Measurements from ENCODE around the gene MARK3. TPM values are rescaled to one million over a fixed set of nuclear protein-coding genes. Genes with fewer than 3 reads are reported as not detected.

MARK3 gene
- total and polyA plus RNA-seq, 10 of the 15 experiments (the other 5 are each of a cell fraction or from before 2014, with no cell fraction given): 10.7 to 75.1 (median 41.4) TPM

DNA sequence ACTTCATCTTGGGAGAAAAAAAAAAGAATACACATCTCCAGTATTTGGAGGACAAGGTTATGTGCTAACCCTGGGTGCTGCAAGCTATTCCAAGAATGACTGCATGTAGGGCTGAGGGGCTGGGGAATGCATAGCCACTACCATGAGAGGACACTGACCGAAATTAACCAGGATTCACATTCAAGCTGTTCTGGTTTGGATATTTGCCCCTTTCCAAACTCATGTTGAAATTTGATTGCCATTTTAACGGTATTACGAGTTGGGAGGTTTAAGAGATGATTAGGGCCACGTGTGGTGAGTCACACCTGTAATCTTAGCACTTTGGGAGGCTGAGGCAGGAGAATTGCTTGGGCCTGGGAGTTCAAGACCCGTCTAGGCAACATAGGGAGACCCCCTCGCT is 18.5 kb upstream of the MARK3 start (continued):
- TF ChIP-seq FOXM1 (IDR thresholded peaks at IDR 0.05; ENCODE audit: low read depth, low read length): no peak

DNA sequence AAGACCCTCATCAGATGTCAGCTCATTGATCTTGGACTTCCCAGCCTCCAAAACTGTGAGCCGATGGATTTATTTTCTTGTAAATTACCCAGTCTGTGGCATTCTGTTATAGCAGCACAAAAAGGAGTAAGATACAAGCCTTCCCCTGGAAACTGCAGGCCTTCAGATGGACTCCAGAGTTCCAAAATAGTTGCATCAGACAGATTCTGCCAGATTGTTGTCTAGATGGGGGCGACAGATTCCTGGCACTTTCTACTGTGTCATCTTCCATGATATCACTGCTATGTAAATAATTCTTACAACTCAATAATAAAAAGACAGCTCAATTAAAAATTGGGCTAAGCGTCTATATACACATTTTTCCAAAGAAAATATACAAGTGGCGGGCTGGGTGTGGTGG is 17.2 kb upstream of the MARK3 start:
- H2AFZ ChIP-seq (ENCODE audit: control insufficient read depth, low read depth, low read length): no peak overlapping the region
- FAIRE-seq (no peak), ATAC-seq (no peak), DNase-seq (ENCODE audit: low read depth, low spot score) (no peak)
- no peaks in the 10 kb centered on the region; the same call in 1 of the 3 replicates for H3K9me3 ChIP-seq (replicated peaks; ENCODE audit: control insufficient read depth, insufficient read depth, low read length)
- WGBS (ENCODE audit: insufficient coverage, insufficient replicate concordance, low lambda C conversion rate, missing lambda C conversion rate): 83% methylated on average over 4 of the region's 4 CpGs
- H3K27me3 ChIP-seq (replicated peaks in 1 of 2; ENCODE audit: control insufficient read depth in 2 of 2, insufficient read depth in 2 of 2, low read length in 1 of 2): no peaks in the 10 kb centered on the region
- ChIA-PET POLR2A (no interaction called here), SMC1A (ENCODE audit: uncharacterized antibody, unreplicated experiment) (interaction anchor here (0.7 to 1.5 kb wide), 2 partner anchors 10 kb away, joined by 3 read pairs; no protein-coding TSS in a partner anchor), RAD21 (ENCODE audit: unreplicated experiment) (no interaction called here), CTCF (interaction anchor here (1.4 kb wide), 1 partner anchor 76 kb away, joined by 4 read pairs; no protein-coding TSS in a partner anchor)
- no peaks in the 10 kb centered on the region for H4K20me1 ChIP-seq (ENCODE audit: control insufficient read depth, insufficient read depth)
- in situ Hi-C loops (cut with MboI): no loop called here
- H3K4me2 ChIP-seq (ENCODE audit: control insufficient read depth, insufficient read depth): no peak overlapping the region
- intact Hi-C loops (cut with micrococcal nuclease; ENCODE audit: unreplicated experiment): no loop called here
- no peak overlapping the region for H3K27ac ChIP-seq (ENCODE audit: control insufficient read depth, insufficient read depth)
- H3K9ac ChIP-seq (ENCODE audit: control insufficient read depth, insufficient read depth, low read length): no peak overlapping the region
- H3K79me2 ChIP-seq (ENCODE audit: control insufficient read depth, insufficient read depth, low read length): no peaks in the 10 kb centered on the region
- H3K4me1 ChIP-seq (ENCODE audit: control insufficient read depth, insufficient read depth, low read length): no peaks in the 10 kb centered on the region
- BruUV-seq (replicated peaks): no TSS peak
- no peak overlapping the region for H3K4me3 ChIP-seq
- H3K36me3 ChIP-seq (ENCODE audit: control insufficient read depth in 2 of 2, insufficient read depth in 2 of 2, low read length in 1 of 2): no peaks in the 10 kb centered on the region
- no peak for TF ChIP-seq TCF12 (IDR thresholded peaks at IDR 0.05; ENCODE audit: low read depth, low read length)
- TF ChIP-seq ESRRA (IDR thresholded peaks at IDR 0.05; ENCODE audit: low read length): no peak
- TF ChIP-seq SMARCA5 (IDR thresholded peaks at IDR 0.05): no peak
- no peak for TF ChIP-seq CEBPB (IDR thresholded peaks at IDR 0.05; ENCODE audit: borderline replicate concordance in 1 of 2, low read depth in 2 of 2, low read length in 2 of 2)
- TF ChIP-seq POU2F2 (IDR thresholded peaks at IDR 0.05; ENCODE audit: borderline replicate concordance, low read depth, low read length): no peak
- TF ChIP-seq, protein P1, sequence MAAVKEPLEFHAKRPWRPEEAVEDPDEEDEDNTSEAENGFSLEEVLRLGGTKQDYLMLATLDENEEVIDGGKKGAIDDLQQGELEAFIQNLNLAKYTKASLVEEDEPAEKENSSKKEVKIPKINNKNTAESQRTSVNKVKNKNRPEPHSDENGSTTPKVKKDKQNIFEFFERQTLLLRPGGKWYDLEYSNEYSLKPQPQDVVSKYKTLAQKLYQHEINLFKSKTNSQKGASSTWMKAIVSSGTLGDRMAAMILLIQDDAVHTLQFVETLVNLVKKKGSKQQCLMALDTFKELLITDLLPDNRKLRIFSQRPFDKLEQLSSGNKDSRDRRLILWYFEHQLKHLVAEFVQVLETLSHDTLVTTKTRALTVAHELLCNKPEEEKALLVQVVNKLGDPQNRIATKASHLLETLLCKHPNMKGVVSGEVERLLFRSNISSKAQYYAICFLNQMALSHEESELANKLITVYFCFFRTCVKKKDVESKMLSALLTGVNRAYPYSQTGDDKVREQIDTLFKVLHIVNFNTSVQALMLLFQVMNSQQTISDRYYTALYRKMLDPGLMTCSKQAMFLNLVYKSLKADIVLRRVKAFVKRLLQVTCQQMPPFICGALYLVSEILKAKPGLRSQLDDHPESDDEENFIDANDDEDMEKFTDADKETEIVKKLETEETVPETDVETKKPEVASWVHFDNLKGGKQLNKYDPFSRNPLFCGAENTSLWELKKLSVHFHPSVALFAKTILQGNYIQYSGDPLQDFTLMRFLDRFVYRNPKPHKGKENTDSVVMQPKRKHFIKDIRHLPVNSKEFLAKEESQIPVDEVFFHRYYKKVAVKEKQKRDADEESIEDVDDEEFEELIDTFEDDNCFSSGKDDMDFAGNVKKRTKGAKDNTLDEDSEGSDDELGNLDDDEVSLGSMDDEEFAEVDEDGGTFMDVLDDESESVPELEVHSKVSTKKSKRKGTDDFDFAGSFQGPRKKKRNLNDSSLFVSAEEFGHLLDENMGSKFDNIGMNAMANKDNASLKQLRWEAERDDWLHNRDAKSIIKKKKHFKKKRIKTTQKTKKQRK (IDR thresholded peaks at IDR 0.05; ENCODE audit: low read depth, low read length): no peak
- no peak for TF ChIP-seq CHD4 (IDR thresholded peaks at IDR 0.05)
- TF ChIP-seq YBX1 (IDR thresholded peaks at IDR 0.05): no peak
- TF ChIP-seq DPF2 (IDR thresholded peaks at IDR 0.05): no peak
- no peak for TF ChIP-seq MYB (IDR thresholded peaks at IDR 0.05; ENCODE audit: borderline replicate concordance, low read depth, low read length)
- no peak for TF ChIP-seq NR2C1 (IDR thresholded peaks at IDR 0.05)
- no peak for TF ChIP-seq FOXK2 (IDR thresholded peaks at IDR 0.05)
- TF ChIP-seq, protein P2, sequence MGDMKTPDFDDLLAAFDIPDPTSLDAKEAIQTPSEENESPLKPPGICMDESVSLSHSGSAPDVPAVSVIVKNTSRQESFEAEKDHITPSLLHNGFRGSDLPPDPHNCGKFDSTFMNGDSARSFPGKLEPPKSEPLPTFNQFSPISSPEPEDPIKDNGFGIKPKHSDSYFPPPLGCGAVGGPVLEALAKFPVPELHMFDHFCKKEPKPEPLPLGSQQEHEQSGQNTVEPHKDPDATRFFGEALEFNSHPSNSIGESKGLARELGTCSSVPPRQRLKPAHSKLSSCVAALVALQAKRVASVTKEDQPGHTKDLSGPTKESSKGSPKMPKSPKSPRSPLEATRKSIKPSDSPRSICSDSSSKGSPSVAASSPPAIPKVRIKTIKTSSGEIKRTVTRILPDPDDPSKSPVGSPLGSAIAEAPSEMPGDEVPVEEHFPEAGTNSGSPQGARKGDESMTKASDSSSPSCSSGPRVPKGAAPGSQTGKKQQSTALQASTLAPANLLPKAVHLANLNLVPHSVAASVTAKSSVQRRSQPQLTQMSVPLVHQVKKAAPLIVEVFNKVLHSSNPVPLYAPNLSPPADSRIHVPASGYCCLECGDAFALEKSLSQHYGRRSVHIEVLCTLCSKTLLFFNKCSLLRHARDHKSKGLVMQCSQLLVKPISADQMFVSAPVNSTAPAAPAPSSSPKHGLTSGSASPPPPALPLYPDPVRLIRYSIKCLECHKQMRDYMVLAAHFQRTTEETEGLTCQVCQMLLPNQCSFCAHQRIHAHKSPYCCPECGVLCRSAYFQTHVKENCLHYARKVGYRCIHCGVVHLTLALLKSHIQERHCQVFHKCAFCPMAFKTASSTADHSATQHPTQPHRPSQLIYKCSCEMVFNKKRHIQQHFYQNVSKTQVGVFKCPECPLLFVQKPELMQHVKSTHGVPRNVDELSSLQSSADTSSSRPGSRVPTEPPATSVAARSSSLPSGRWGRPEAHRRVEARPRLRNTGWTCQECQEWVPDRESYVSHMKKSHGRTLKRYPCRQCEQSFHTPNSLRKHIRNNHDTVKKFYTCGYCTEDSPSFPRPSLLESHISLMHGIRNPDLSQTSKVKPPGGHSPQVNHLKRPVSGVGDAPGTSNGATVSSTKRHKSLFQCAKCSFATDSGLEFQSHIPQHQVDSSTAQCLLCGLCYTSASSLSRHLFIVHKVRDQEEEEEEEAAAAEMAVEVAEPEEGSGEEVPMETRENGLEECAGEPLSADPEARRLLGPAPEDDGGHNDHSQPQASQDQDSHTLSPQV (IDR thresholded peaks at IDR 0.05): no peak
- TF ChIP-seq, protein P3, sequence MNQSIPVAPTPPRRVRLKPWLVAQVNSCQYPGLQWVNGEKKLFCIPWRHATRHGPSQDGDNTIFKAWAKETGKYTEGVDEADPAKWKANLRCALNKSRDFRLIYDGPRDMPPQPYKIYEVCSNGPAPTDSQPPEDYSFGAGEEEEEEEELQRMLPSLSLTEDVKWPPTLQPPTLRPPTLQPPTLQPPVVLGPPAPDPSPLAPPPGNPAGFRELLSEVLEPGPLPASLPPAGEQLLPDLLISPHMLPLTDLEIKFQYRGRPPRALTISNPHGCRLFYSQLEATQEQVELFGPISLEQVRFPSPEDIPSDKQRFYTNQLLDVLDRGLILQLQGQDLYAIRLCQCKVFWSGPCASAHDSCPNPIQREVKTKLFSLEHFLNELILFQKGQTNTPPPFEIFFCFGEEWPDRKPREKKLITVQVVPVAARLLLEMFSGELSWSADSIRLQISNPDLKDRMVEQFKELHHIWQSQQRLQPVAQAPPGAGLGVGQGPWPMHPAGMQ (IDR thresholded peaks at IDR 0.05; ENCODE audit: borderline replicate concordance): no peak

All from GM12878 (cell line).